Vagina (tissue), 2 donors: Measurements from ENCODE around the gene PROX1. TPM values are rescaled to one million over a fixed set of nuclear protein-coding genes. Genes with fewer than 3 reads are reported as not detected.

Source experiments
- DNase-seq, 2 donors: peaks; one replicate each; pipeline ENCODE4 v3.0.0-alpha.2; 2017; ENCODE audit errors: extremely low spot score in 2 of 2
- H3K27ac ChIP-seq: fragments of 200-600 bp; sonication (generic); one replicate; pipeline ENCODE4 v1.5.1; 2019
- H3K27me3 ChIP-seq: fragments of 200-600 bp; sonication (generic); one replicate; pipeline ENCODE4 v1.5.1; 2019
- H3K36me3 ChIP-seq, 2 donors: fragments of 200-600 bp; sonication (generic); one replicate each; pipeline ENCODE4 v1.5.1; 2017 to 2019
- H3K4me1 ChIP-seq: fragments of 200-600 bp; sonication (generic); one replicate; pipeline ENCODE4 v1.5.1; 2019
- H3K4me3 ChIP-seq, 2 donors: fragments of 200-600 bp; sonication (generic); 1 replicate in 1 of 2; 2 replicates in 1 of 2; pipeline ENCODE4 v1.5.1; 2016 to 2019
- H3K9me3 ChIP-seq: fragments of 200-600 bp; sonication (generic); one replicate; pipeline ENCODE4 v1.5.1; 2019
- POLR2A ChIP-seq, 2 donors: fragments of 450-650 bp; IDR thresholded peaks; one replicate each; pipeline ENCODE4 v1.6.1; 2017; ENCODE audit warnings: antibody characterized with exemption in 2 of 2, mild to moderate bottlenecking in 2 of 2, moderate library complexity in 2 of 2
- POLR2AphosphoS5 ChIP-seq, 2 donors: sonication (generic); formaldehyde crosslinking; IDR thresholded peaks; one replicate each; pipeline ENCODE4 v1.9.0; 2017; ENCODE audit warnings: antibody characterized with exemption in 2 of 2, mild to moderate bottlenecking in 2 of 2, low read depth in 1 of 2; ENCODE audit not compliant: insufficient read depth in 1 of 2
- intact Hi-C: fragments of 100-400 bp; cut with DNase I; formaldehyde crosslinking; loops from one replicate; pipeline ENCODE4 v1.15.1; 2023
- total RNA-seq: library from RNA; depleted of rRNA; stranded (reverse); fragments of >200 nt; gene quantifications from one replicate; pipeline ENCODE4 v1.2.3, GENCODE V29; 2016
- TF ChIP-seq, protein P1 (sequence below), 3 experiments: fragments of 450-650 bp in 2 of 3; fragments of 200-600 bp in 1 of 3; sonication (generic) in 1 of 3; IDR thresholded peaks; one replicate each; pipeline ENCODE4 v1.5.1; 2017 to 2019; ENCODE audit warnings: antibody characterized with exemption in 3 of 3, mild to moderate bottlenecking in 2 of 3, moderate library complexity in 2 of 3

PROX1 gene
- total RNA-seq, 1 donor from 2014 or later, result 4.7 TPM

GRCh38 chr1:213977909-213978308 lies 9.9 kb upstream of the PROX1 start:
- peaks cover 6% of the 10 kb centered on the region for H3K4me1 ChIP-seq
- DNase-seq, result no peak
- H3K27me3 ChIP-seq, result peaks cover 8% of the 10 kb centered on the region
- H3K36me3 ChIP-seq, result no peaks in the 10 kb centered on the region
- no peak overlapping the region for H3K4me3 ChIP-seq
- H3K9me3 ChIP-seq, result no peaks in the 10 kb centered on the region
- TF ChIP-seq, protein P1, sequence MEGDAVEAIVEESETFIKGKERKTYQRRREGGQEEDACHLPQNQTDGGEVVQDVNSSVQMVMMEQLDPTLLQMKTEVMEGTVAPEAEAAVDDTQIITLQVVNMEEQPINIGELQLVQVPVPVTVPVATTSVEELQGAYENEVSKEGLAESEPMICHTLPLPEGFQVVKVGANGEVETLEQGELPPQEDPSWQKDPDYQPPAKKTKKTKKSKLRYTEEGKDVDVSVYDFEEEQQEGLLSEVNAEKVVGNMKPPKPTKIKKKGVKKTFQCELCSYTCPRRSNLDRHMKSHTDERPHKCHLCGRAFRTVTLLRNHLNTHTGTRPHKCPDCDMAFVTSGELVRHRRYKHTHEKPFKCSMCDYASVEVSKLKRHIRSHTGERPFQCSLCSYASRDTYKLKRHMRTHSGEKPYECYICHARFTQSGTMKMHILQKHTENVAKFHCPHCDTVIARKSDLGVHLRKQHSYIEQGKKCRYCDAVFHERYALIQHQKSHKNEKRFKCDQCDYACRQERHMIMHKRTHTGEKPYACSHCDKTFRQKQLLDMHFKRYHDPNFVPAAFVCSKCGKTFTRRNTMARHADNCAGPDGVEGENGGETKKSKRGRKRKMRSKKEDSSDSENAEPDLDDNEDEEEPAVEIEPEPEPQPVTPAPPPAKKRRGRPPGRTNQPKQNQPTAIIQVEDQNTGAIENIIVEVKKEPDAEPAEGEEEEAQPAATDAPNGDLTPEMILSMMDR (IDR thresholded peaks at IDR 0.05), result no peak
- TF ChIP-seq POLR2AphosphoS5 (IDR thresholded peaks at IDR 0.05; ENCODE audit: insufficient read depth in 1 of 2, low read depth in 1 of 2) (no peak), POLR2A (IDR thresholded peaks at IDR 0.05) (no peak)
- intact Hi-C loops, result no loop called here
- H3K27ac ChIP-seq, result no peak overlapping the region

- H3K4me1 ChIP-seq, result peaks cover 16% of the 10 kb centered on the region
- intact Hi-C loops, result no loop called here
- H3K9me3 ChIP-seq, result no peaks in the 10 kb centered on the region
- H3K36me3 ChIP-seq, result no peaks in the 10 kb centered on the region
- TF ChIP-seq, protein P1 (IDR thresholded peaks at IDR 0.05), result no peak
- TF ChIP-seq POLR2A (IDR thresholded peaks at IDR 0.05), result no peak
- TF ChIP-seq POLR2AphosphoS5 (IDR thresholded peaks at IDR 0.05; ENCODE audit: insufficient read depth in 1 of 2, low read depth in 1 of 2), result no peak
- no peak overlapping the region for H3K4me3 ChIP-seq
- no peak overlapping the region for H3K27ac ChIP-seq
- no peak for DNase-seq
- peaks cover 13% of the 10 kb centered on the region for H3K27me3 ChIP-seq
These were observed 7.8 kb upstream of the PROX1 start for GRCh38 chr1:213979751-213980586.

- H3K4me3 ChIP-seq, result no peak overlapping the region
- H3K36me3 ChIP-seq, result no peaks in the 10 kb centered on the region
- H3K9me3 ChIP-seq, result no peaks in the 10 kb centered on the region
- intact Hi-C loops, result no loop called here
- no peak for DNase-seq
- no peak overlapping the region for H3K27ac ChIP-seq
- TF ChIP-seq, protein P1 (IDR thresholded peaks at IDR 0.05), result no peak
- no peak for TF ChIP-seq POLR2A (IDR thresholded peaks at IDR 0.05)
- no peak for TF ChIP-seq POLR2AphosphoS5 (IDR thresholded peaks at IDR 0.05; ENCODE audit: insufficient read depth in 1 of 2, low read depth in 1 of 2)
- peaks cover 26% of the 10 kb centered on the region for H3K4me1 ChIP-seq
- peaks cover 18% of the 10 kb centered on the region for H3K27me3 ChIP-seq
These were observed 6.9 kb upstream of the PROX1 start for GRCh38 chr1:213980906-213981305.

DNA sequence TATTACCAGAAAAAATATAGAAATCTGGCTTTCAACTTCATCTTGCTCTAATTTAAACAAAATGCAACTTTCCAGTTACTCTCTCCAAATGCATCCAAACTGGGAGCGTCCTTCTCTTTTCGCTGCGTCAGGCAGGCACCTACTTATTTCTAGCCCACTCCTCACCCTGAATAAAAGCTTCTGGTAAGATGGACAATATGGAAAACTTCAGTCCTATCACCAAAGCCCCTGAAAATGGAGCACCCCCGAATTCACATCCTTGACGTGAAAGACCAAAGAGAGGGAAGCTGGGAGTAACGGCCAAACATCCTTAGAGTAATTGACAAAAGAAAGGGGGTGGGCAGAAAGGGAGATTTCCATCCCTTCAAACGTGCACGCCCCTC lies 5.5 kb upstream of the PROX1 start:
- peaks cover 26% of the 10 kb centered on the region for H3K27me3 ChIP-seq

More for the DNA sequence above, 5.5 kb upstream of the PROX1 start:
- no peak for DNase-seq
- Histone ChIP-seq H3K36me3 (no peaks in the 10 kb centered on the region), H3K4me3 (peak overlapping the region; percentile 24 to 32), H3K9me3 (no peaks in the 10 kb centered on the region), H3K27ac (no peak overlapping the region), H3K4me1 (peaks cover 38% of the 10 kb centered on the region)
- intact Hi-C loops, result no loop called here
- TF ChIP-seq POLR2AphosphoS5 (IDR thresholded peaks at IDR 0.05; ENCODE audit: insufficient read depth in 1 of 2, low read depth in 1 of 2), result no peak
- no peak for TF ChIP-seq POLR2A (IDR thresholded peaks at IDR 0.05)
- TF ChIP-seq, protein P1 (IDR thresholded peaks at IDR 0.05), result no peak
